ENCODE results near the gene KCNJ10.

Gene KCNJ10

GRCh38 chr1:160075836-160076235 lies 5.9 kb upstream of the KCNJ10 start (continued):
- TF ChIP-seq ZNF391 (tag by site-specific recombination; IDR thresholded peaks at IDR 0.05; ENCODE audit: borderline replicate concordance, low read depth) (no peak), AEBP2 (tag by site-specific recombination; IDR thresholded peaks at IDR 0.05; ENCODE audit: borderline replicate concordance) (no peak), ZNF174 (tag by site-specific recombination; IDR thresholded peaks at IDR 0.05) (no peak)

GRCh38 chr1:160074865-160075264 lies 4.9 kb upstream of the KCNJ10 start:
- POLR2A ChIA-PET: no interaction called here
- H3K9me3 ChIP-seq (ENCODE audit: control insufficient read depth, insufficient read depth, low read depth, low read length): no peaks in the 10 kb centered on the region
- no peaks in the 10 kb centered on the region for H3K36me3 ChIP-seq (ENCODE audit: control insufficient read depth in 2 of 2, insufficient read depth in 1 of 2, low read length in 2 of 2)
- TF ChIP-seq SP7 (tag by site-specific recombination; IDR thresholded peaks at IDR 0.05) (no peak), ZNF473 (tag by site-specific recombination; IDR thresholded peaks at IDR 0.05) (no peak), ZBTB8A (tag by site-specific recombination; IDR thresholded peaks at IDR 0.05) (no peak), ZNF239 (tag by site-specific recombination; IDR thresholded peaks at IDR 0.05) (no peak), ZNF169 (tag by site-specific recombination; IDR thresholded peaks at IDR 0.05) (no peak), ZNF558 (tag by site-specific recombination; IDR thresholded peaks at IDR 0.05) (no peak), GLIS2 (tag by site-specific recombination; IDR thresholded peaks at IDR 0.05) (no peak), ZNF837 (tag by site-specific recombination; IDR thresholded peaks at IDR 0.05) (no peak), ZNF549 (tag by site-specific recombination; IDR thresholded peaks at IDR 0.05) (no peak)
- H3K4me3 ChIP-seq (ENCODE audit: low read depth, low read length): no peak overlapping the region
- H3K27ac ChIP-seq (ENCODE audit: extremely low read depth, low read depth, low read length): no peak overlapping the region
- CTCF ChIA-PET: interaction anchor here (0.8 to 16.5 kb wide), 3 partner anchors 9 to 26 kb away, joined by 5 to 541 read pairs (median 123); no protein-coding TSS in a partner anchor
- H3K4me1 ChIP-seq (ENCODE audit: control insufficient read depth, insufficient read depth, low read length): no peaks in the 10 kb centered on the region; the same call in 1 of the 2 replicates

GRCh38 chr1:160071289-160071688 lies 1.3 kb upstream of the KCNJ10 start:
- POLR2A ChIA-PET: no interaction called here
- Histone ChIP-seq H3K4me1 (ENCODE audit: control insufficient read depth, insufficient read depth, low read length) (no peaks in the 10 kb centered on the region; the same call in 1 of the 2 replicates), H3K27ac (ENCODE audit: extremely low read depth, low read depth, low read length) (no peak overlapping the region), H3K4me3 (ENCODE audit: low read depth, low read length) (no peak overlapping the region), H3K36me3 (ENCODE audit: control insufficient read depth in 2 of 2, insufficient read depth in 1 of 2, low read length in 2 of 2) (no peaks in the 10 kb centered on the region), H3K9me3 (ENCODE audit: control insufficient read depth, insufficient read depth, low read depth, low read length) (no peaks in the 10 kb centered on the region)
- CTCF ChIA-PET: interaction anchor here (0.7 to 10.3 kb wide), 9 partner anchors 13 to 588 kb away, joined by 3 to 123 read pairs (median 3); no protein-coding TSS in a partner anchor
- TF ChIP-seq WT1 (tag by site-specific recombination; IDR thresholded peaks at IDR 0.05) (no peak), ZNF610 (tag by site-specific recombination; IDR thresholded peaks at IDR 0.05; ENCODE audit: borderline replicate concordance) (no peak), ZNF404 (tag by site-specific recombination; IDR thresholded peaks at IDR 0.05) (no peak), GLIS2 (tag by site-specific recombination; IDR thresholded peaks at IDR 0.05) (no peak), ZNF530 (tag by site-specific recombination; IDR thresholded peaks at IDR 0.05; ENCODE audit: low read depth) (no peak), ZNF707 (tag by site-specific recombination; IDR thresholded peaks at IDR 0.05) (no peak), ZNF292 (tag by site-specific recombination; IDR thresholded peaks at IDR 0.05; ENCODE audit: borderline replicate concordance, low read depth) (no peak), ZNF2 (tag by site-specific recombination; IDR thresholded peaks at IDR 0.05) (no peak), ZNF792 (tag by site-specific recombination; IDR thresholded peaks at IDR 0.05) (no peak), ZBTB8A (tag by site-specific recombination; IDR thresholded peaks at IDR 0.05) (no peak), ZNF140 (tag by site-specific recombination; IDR thresholded peaks at IDR 0.05) (no peak), ZNF37A (tag by site-specific recombination; IDR thresholded peaks at IDR 0.05) (no peak), ZBTB10 (tag by site-specific recombination; IDR thresholded peaks at IDR 0.05) (no peak), ZBTB21 (tag by site-specific recombination; IDR thresholded peaks at IDR 0.05) (no peak), ZNF692 (tag by site-specific recombination; IDR thresholded peaks at IDR 0.05) (no peak), ZNF555 (tag by site-specific recombination; conservative IDR thresholded peaks at IDR 0.05) (no peak), ZSCAN18 (tag by site-specific recombination; IDR thresholded peaks at IDR 0.05) (no peak)
